Measurements from ENCODE around the gene DPH5.

The DPH5 gene

GRCh38 chr1:101004061-101004460, 21.5 kb downstream of the DPH5 start:
- TF ChIP-seq TAF1 (IDR thresholded peaks at IDR 0.05; ENCODE audit: borderline replicate concordance, low read depth, low read length) (no peak), POLR2AphosphoS5 (IDR thresholded peaks at IDR 0.05; ENCODE audit: low read depth, low read length) (no peak), POLR2A (IDR thresholded peaks at IDR 0.05; ENCODE audit: low read depth, low read length) (no peak)
- DNase-seq (ENCODE audit: insufficient read length) (no peak), FAIRE-seq (peak; percentile 64)

- no peak for DNase-seq (ENCODE audit: insufficient read length)
- FAIRE-seq: peak; percentile 65
- TF ChIP-seq POLR2AphosphoS5 (IDR thresholded peaks at IDR 0.05; ENCODE audit: low read depth, low read length): no peak
- no peak for TF ChIP-seq TAF1 (IDR thresholded peaks at IDR 0.05; ENCODE audit: borderline replicate concordance, low read depth, low read length)
Observed at GRCh38 chr1:101003012-101003650, 22.5 kb downstream of the DPH5 start.

GRCh38 chr1:101002551-101002950, 23.0 kb downstream of the DPH5 start:
- TF ChIP-seq POLR2AphosphoS5 (IDR thresholded peaks at IDR 0.05; ENCODE audit: low read depth, low read length) (no peak), POLR2A (IDR thresholded peaks at IDR 0.05; ENCODE audit: low read depth, low read length) (no peak), TAF1 (IDR thresholded peaks at IDR 0.05; ENCODE audit: borderline replicate concordance, low read depth, low read length) (no peak)
- DNase-seq (ENCODE audit: insufficient read length) (no peak), FAIRE-seq (peak; percentile 17)

- TF ChIP-seq TAF1 (IDR thresholded peaks at IDR 0.05; ENCODE audit: borderline replicate concordance, low read depth, low read length) (no peak), POLR2A (IDR thresholded peaks at IDR 0.05; ENCODE audit: low read depth, low read length) (no peak), POLR2AphosphoS5 (IDR thresholded peaks at IDR 0.05; ENCODE audit: low read depth, low read length) (no peak)
- no peak for DNase-seq (ENCODE audit: insufficient read length)
- FAIRE-seq: no peak
Observed at GRCh38 chr1:101000131-101000873, 25.3 kb downstream of the DPH5 start.

GRCh38 chr1:100998426-100998825, 27.2 kb downstream of the DPH5 start:
- FAIRE-seq: no peak
- TF ChIP-seq TAF1 (IDR thresholded peaks at IDR 0.05; ENCODE audit: borderline replicate concordance, low read depth, low read length) (no peak), POLR2A (IDR thresholded peaks at IDR 0.05; ENCODE audit: low read depth, low read length) (no peak), POLR2AphosphoS5 (IDR thresholded peaks at IDR 0.05; ENCODE audit: low read depth, low read length) (no peak)

GRCh38 chr1:100995198-100995988, 30.2 kb downstream of the DPH5 start:
- FAIRE-seq (peak; percentile 51), DNase-seq (ENCODE audit: insufficient read length) (no peak)
- no peak for TF ChIP-seq POLR2AphosphoS5 (IDR thresholded peaks at IDR 0.05; ENCODE audit: low read depth, low read length)
- no peak for TF ChIP-seq TAF1 (IDR thresholded peaks at IDR 0.05; ENCODE audit: borderline replicate concordance, low read depth, low read length)
- TF ChIP-seq POLR2A (IDR thresholded peaks at IDR 0.05; ENCODE audit: low read depth, low read length): no peak

More at GRCh38 chr1:100998426-100998825, 27.2 kb downstream of the DPH5 start:
- no peak for DNase-seq (ENCODE audit: insufficient read length)

GRCh38 chr1:100989306-100990077, 36.1 kb downstream of the DPH5 start:
- FAIRE-seq (no peak), DNase-seq (ENCODE audit: insufficient read length) (no peak)
- no peak for TF ChIP-seq TAF1 (IDR thresholded peaks at IDR 0.05; ENCODE audit: borderline replicate concordance, low read depth, low read length)
- TF ChIP-seq POLR2AphosphoS5 (IDR thresholded peaks at IDR 0.05; ENCODE audit: low read depth, low read length): no peak
- no peak for TF ChIP-seq POLR2A (IDR thresholded peaks at IDR 0.05; ENCODE audit: low read depth, low read length)

GRCh38 chr1:100988121-100988520, 37.5 kb downstream of the DPH5 start:
- no peak for DNase-seq (ENCODE audit: insufficient read length)
- no peak for FAIRE-seq
- no peak for TF ChIP-seq POLR2A (IDR thresholded peaks at IDR 0.05; ENCODE audit: low read depth, low read length)
- no peak for TF ChIP-seq POLR2AphosphoS5 (IDR thresholded peaks at IDR 0.05; ENCODE audit: low read depth, low read length)
- TF ChIP-seq TAF1 (IDR thresholded peaks at IDR 0.05; ENCODE audit: borderline replicate concordance, low read depth, low read length): no peak

- DNase-seq (ENCODE audit: insufficient read length) (no peak), FAIRE-seq (no peak)
- TF ChIP-seq POLR2AphosphoS5 (IDR thresholded peaks at IDR 0.05; ENCODE audit: low read depth, low read length): no peak
Observed at GRCh38 chr1:100982793-100983192, 42.8 kb downstream of the DPH5 start.

- TF ChIP-seq POLR2AphosphoS5 (IDR thresholded peaks at IDR 0.05; ENCODE audit: low read depth, low read length): no peak
- no peak for TF ChIP-seq TAF1 (IDR thresholded peaks at IDR 0.05; ENCODE audit: borderline replicate concordance, low read depth, low read length)
- TF ChIP-seq POLR2A (IDR thresholded peaks at IDR 0.05; ENCODE audit: low read depth, low read length): no peak
- FAIRE-seq (no peak), DNase-seq (ENCODE audit: insufficient read length) (no peak)
Observed at GRCh38 chr1:100979631-100980030, 46.0 kb downstream of the DPH5 start.

GRCh38 chr1:100976936-100977335, 48.6 kb downstream of the DPH5 start:
- DNase-seq (ENCODE audit: insufficient read length) (no peak), FAIRE-seq (no peak)
- TF ChIP-seq POLR2A (IDR thresholded peaks at IDR 0.05; ENCODE audit: low read depth, low read length): no peak
- no peak for TF ChIP-seq TAF1 (IDR thresholded peaks at IDR 0.05; ENCODE audit: borderline replicate concordance, low read depth, low read length)
- TF ChIP-seq POLR2AphosphoS5 (IDR thresholded peaks at IDR 0.05; ENCODE audit: low read depth, low read length): no peak

All from GM12892 (cell line).